SW 1271 (cell line): ENCODE measurements around the gene TSKU.

ENCODE experiments used
- DNase-seq, 2 experiments: peaks; one replicate each; lab custom pipeline; 2025; lab: John Stamatoyannopoulos, UW

Gene TSKU, protein sequence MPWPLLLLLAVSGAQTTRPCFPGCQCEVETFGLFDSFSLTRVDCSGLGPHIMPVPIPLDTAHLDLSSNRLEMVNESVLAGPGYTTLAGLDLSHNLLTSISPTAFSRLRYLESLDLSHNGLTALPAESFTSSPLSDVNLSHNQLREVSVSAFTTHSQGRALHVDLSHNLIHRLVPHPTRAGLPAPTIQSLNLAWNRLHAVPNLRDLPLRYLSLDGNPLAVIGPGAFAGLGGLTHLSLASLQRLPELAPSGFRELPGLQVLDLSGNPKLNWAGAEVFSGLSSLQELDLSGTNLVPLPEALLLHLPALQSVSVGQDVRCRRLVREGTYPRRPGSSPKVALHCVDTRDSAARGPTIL

DNA sequence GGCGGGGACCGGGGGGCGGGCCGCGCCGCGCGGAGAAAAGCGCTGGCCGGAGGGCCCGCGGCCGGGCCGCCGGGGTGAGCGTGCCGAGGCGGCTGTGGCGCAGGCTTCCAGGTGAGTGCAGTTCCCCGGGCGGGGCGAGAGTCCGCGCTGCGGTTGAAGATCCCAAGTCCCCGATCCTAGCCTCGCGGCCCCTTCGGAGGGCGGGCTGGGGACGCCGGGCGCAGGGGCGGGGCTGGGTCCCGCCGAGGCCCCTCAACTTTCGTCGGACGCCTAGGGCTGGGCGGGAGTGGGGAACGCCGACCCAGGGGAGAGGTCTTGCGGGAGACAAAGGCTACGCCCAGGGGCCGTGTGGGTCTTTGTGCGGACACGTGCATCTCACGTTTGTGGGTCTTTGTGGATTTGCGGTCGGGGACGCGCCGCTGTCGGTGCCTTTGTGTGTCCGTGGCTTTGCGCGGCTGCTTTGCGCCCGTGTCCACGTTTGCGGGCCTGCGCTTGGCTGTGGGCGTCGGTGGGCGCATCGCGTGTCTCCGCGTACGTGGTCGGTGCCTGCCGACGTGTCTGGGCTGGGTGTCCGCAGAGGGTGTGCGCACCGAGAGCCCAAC is at the start of gene TSKU:
TSS of gene TSKU (plus strand) at position 63 of the 602 bp plus-strand sequence. CDS start 12,261 bp downstream, outside the sequence.
- DNase-seq, result no peak

DNA sequence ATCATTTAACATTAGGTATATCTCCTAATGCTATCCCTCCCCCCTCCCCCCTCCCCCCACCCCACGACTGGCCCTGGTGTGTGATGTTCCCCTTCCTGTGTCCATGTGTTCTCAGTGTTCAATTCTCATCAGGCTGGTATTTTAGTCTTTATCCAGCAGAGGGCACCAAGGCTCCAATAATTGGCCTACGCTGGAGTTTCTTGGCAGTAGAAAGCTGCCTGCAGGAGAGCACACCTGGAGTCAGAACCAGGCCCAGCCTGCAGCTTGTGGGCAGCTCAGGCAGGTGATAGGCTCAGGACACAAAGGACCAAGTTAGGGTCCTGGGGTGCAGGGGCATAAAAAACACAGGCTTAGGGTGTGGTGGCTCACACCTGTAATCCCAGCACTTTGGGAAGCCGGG is 49.2 kb upstream of the TSKU start:
- peak; percentile 46 to 65 for DNase-seq

DNA sequence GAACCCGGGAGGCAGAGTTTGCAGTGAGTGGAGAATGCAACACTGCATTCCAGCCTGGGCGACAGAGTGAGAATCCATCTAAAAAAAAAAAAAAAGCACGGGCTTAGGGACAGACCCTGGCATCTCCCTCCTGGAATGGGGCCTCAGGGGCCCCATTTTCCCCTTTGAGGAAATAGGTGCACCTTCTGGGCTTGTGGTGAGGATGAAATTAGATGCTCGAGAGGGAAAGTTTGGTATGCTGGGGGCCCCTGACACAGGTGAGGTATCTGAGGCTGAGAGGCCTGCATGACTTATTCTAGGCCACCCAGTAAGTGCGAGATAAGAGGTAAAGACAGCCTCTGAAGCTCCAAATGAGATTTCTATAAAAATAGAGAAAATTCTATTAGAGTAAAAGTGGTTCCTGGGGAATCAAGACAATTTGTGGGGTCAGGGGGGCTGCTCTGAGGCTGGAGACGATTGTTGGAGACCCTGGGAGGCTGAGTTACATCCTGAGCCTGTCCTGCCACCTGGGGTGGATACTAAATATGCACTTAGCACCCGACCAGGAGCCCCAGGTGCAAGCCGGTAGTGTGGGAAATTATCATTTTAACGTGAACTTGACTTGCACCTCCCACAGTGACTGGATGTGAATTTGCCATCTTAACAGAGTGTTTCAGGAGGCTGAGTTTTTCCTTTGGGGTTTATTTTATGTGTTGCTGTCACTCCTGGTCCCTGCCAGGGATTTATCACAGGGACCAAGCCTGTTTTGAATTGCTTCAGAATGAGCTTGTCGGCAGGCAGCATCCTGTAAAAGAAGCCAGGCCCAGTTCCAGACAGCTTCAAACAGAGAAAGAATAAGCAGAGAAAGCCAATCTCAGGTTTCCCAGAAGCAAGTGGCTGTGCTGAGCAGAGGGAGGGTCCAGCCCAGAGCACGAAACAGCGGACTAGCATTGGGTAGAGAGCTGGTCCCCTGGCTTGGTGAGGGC is 48.4 kb upstream of the TSKU start:
- DNase-seq, result no peak

DNA sequence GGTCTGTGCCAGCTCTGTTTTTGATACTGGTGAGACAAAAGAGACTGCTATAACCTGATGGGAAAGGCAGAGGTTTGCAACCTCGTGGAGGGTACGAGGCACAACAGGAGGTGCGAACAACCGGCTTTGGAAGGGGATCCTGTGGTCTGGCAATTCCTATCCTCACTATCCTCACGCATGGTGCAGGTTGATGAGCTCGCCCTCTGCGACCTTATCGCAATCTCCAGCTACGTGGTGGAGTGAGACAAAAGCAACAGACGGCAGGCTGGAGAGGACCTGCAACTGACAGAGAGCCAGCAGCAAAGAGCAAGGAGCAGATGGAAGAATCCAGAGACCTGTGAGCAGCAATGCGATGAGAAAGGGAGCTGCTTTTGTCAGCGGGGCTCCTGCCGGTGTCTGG is 47.3 kb upstream of the TSKU start:
- DNase-seq, result no peak

DNA sequence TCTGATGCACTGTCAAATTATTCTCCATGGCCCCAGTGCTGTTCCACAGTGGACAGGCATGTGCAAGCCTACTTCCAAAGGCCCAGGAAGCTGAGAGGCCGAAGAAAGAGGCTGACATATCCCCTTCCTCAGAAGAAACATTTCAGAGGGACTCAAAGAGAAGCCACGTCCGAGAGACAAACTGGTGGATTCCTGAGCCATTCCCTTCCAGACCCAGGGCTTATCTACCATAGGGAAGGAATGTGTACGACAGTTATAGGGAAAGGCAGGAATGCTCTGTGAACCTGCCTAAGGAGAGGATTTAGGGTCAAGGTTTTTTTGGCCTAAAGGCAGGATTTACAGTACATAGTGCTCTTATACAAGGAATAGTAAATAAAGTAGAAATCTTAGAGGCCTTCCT is 46.9 kb upstream of the TSKU start:
- no peak for DNase-seq

DNA sequence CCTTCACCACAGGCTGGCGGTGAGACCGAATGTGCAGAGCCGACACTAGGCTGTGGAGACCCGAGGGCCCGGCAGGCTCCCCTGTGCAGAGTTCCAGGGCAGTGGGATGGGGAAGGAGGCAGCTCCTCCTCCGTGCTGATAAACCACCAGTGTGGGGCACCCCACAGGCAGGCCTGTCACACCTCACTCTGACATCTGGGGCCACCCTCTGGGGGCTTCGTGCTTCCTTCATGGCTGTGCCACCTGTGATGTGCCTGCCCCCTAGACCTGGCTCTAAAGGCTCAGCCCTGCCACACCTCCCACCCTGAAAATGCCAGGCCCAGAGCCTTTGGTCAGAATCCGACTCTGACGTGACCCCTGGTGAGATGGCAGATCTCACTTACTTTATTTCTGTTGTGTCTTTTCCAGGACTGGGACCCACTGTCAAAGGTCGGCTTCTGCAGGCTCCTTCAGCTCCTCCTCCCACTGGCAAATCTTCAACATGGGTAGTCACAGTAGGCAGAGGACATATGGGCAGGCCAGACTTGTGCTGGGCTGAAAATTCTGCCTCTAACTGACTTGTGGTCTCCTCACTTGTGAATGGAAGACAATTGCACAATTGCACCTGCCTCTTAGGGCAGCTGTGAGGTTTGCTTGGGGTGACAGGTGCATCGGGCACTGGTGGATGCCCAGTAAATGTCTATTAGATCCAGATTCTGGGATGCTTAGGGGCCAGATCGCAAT is 46.2 kb upstream of the TSKU start:
- DNase-seq, result no peak

DNA sequence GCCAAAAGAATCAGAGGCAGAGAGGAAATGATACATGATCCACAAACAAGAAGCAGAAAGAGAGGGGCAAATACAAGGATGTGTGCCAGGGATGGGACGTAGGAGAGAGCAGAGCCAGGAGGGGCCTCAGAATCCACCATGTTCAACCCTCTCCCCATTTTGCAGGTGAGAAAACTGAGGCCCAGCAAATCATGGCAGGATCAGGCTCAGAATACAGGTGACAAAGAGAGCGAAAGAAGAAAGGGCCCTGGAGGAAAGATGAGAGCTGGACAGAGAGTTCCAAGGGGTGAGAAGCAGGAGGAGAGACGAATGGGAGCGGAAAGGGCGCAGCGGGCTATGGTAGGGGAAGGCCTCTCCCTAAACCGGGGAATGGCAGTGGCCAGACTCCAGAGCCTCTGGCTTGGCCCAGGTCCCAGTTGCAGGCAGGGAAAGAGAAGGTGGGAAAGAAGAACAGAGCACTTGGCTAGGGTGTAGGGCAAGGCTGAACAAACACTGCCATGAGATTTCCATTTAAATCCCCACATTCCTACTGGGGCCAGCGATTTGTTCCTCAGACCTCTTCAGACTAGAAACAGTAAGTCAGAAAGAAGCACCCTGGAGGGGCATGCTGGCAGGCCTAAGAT is 44.4 kb upstream of the TSKU start:
- DNase-seq, result no peak

DNA sequence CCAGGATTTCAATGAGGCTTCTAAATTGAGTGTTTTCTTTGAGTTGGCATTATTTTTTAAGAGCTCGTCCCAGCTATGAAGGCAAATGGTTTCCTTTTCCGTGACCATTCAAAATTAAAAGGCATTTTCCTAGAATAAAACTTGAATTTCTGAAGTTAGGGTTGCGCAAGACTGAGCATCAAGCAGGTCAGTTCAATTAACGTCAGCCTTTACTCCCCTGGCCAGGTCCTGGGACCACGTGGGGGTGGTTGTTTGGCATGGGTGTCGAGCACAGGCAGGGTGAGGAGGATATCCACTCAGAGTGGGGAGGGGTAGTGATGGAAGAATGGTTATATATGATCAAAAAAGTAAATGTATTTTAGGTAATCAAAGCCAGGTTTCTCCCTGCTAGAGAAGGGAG is 43.4 kb upstream of the TSKU start:
- DNase-seq, result no peak

DNA sequence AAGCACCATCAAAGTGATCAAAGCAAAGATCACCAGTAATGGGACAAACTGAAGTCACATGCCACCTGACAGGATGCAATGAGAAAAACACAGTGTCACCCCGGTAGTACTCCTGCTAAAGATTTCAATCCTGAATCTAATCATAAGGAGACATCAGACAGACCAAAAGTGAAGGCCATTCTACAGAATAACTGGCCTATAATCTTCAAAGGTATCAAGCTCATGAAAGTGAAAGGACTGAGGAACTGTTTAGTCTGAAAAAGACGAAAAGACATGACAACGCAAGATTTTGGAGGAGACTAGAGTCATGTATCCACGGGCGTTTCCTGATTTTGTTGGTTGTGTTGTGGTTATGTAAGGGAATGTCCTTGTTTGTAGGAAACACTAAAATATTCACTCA is 42.4 kb upstream of the TSKU start:
- no peak for DNase-seq

DNA sequence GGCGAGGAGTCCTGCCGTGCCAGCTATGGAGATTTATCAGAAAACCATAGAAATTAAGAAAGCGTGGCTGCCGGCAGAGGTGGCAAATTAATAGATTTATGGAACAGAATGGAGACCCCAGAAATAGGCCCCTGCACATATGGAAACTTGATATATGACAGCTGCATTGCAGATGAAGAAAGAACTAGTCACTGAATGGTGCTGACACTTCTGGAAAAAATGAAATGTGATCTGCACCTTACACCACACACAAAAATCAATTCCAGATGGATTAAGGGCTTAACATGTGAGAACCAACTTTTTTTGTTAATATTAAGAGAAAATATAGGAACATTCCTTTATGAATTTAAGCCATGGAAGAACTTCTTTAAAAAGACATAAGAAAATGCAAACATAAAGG is 40.3 kb upstream of the TSKU start:
- DNase-seq, result no peak

DNA sequence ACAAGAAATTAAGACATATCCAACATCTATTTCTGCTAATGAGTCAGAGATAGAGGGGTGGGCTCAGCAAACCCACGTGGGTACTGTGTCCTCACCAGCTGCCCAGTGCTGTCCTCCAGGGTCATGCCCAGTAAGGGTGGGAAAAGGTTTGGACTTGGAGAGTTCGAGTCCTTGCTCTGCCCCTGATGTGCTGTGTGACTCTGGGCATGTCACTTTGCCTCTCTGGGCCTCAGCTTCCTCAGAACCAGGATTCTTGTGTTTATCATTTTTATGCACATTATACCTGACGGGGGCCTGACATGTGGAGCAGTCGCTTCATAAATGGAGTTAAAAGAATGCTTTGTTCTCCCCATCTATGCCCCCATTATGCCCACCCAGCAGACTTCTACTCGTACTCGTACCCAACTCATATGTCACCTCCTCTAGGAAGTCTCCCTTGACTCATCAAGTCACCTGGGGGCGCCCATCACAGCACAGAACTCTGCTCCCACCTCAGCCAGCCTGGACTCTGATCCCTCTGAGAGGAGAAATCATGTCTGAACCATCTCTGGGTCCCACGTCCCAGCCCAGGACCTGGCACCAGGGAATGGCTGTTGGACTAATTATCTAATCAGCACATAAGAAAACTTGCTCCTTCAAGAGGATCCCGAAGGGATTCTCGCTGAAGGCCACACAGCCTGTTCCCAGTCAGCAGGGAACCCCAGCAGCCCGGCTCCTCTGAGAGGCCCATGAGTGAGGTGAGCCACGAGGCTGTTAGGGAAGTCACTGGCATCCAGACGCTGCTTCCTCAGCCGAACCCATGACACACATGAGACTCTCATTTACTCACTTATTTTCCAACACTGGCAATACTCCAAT is 38.7 kb upstream of the TSKU start:
- no peak for DNase-seq

DNA sequence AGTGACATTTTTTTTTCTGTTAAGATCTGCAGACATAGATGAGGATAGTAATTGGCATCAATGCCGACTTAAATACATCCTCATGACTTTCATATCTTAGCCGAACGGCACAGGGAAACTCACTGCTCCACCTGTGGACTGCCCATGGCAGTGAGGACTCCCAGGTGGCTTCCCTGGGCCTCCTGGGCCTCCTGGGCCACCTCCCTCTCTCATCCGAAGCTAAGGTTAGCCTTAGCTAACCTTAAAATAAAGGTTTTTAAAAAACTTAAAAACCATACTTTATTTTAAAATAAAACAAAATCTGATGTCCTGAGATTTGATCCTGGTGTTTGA is 38.1 kb upstream of the TSKU start:
- DNase-seq, result no peak

DNA sequence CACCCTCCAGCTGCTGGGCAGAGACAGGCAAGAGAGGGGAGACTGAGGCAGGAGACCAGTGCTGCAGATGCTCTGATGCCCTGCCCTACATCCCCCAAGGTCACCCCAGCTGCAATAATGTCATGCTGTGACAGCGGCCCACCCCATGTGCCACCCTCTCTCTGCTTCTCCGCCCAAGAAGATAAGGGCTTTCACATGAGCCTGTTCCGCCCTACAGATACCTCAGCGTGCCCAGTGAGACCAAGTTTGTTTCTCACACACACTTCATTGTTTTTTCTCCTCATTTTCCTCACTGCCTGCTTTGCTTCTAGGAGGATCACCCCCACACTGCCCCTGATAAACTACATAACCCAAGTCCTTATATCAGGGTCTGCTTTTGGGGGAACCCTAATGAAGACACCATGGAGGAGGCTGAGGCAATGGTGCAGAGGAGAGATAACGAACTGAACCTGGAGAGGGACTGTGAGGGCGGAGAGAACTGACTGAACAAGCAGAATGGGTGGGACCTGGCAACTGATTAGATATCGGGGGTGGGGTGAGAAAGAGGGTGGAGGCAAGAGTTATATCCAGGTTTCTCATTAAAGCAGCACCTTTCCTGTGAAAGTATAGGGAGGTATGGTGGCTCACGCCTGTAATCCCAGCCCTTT is 37.5 kb upstream of the TSKU start:
- no peak for DNase-seq

DNA sequence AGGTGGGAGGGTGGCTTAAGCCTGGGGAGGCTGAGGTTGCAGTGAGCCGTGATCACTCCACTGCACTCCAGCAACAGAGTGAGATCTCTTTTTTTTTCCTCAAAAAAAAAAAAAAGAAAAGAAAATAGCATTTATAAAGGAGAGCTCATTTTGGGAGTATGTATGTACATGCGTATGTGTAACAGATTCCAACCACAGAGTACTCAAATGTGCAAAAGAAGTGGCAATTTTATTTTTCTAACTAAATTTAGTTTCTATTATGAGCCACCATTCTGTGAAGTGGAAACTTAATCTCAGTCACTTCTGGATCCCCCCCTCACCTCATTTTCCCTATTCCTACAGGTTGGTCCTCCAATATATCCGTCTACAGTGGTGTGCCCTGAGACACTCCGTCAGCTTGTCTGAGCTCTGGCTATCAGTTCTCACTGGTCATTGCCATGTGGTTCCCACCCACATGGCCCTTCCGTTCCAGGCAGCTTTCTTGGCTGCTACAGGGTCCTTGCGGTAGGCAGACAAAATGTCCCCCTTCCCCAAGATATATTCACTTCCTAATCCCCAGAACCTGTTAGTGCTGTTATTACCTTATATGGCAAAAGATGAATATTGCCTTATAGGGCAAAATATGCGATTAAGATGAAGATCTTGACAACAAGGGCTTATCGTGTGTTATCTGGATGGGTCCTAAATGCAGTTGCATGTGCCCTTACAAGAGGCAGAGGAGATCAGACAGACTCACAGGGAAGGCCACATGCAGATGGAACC is 35.8 kb upstream of the TSKU start:
- DNase-seq, result no peak

DNA sequence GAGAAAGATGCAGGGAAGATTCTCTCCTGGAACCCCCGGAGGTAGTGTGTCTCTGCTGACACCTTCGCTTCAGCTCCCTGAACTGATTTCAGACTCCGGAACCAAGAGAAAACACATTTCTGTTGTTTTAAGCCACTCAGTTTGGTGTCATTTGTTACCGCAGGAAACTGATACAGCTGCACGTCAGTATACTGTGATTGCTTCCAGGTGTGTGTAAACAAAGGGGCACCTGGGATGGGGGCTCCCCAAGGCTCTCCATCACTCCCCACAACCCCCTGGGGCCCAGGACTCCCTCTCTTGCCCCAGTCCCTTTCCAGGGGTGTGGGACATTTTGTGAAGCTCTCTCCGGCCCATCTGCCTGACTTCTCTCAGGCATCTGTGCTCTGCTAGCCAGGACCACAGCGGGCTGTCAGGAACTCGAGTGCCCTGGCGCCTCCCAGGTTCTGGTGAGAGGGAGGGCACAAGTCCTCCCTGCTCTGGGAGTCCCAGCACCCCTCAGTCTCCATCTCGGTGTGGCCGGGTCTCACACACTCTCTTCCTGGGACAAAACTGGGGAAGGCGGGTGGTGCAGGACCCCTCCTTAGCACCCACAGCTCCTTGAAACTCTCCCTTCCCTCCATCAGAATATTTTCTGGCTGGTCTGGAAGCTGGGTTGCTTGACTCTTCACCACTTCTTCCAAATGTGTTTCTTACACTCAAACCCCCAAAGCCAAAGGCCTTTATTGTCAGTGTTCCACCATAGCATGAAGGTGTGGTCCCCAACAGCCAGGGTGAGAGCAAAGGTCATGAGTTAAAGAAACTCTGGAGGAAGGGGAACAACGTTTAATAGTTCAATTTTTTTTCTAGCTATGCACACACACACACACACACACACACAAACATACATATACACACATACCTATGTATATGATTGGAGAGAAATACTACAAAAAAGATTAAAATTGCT is 35.0 kb upstream of the TSKU start:
- no peak for DNase-seq

DNA sequence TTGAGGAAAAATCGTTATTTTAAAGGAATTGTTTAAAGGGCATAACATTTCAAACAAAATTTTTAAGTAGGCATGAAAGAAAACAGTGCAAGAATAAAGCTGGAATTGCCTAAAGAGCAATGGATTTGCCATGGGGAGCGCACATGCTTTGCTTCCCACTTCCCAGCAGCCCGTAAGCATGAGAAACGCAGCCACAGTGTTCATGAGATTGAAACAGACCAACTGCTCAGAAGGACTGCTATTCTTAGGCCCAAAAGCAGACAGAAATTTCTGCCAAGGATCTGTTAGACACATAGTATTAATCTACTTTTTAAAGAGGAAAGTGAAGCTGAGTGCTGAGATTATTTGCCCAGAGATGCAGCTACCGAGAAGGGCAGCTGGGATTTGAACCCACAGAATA is 34.2 kb upstream of the TSKU start:
- no peak for DNase-seq

DNA sequence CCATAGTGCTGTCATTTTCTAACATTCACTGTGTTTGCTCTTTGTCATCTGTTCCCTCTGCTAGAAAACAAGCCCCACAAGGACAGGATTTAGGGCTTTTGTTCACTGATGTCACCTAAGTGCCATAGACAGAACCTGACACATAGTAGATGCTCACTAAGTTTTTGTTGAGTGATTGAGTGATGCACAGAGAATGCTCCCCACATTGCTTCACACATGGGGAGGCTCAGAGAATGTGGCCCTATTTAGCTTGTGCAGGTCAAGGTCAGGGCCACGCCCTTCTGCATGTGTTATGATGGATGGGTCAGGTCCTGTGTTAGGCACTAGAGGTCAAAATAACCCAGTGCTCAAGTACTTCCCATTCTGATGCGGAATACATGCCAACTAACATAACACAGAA is 33.1 kb upstream of the TSKU start:
- DNase-seq, result no peak

DNA sequence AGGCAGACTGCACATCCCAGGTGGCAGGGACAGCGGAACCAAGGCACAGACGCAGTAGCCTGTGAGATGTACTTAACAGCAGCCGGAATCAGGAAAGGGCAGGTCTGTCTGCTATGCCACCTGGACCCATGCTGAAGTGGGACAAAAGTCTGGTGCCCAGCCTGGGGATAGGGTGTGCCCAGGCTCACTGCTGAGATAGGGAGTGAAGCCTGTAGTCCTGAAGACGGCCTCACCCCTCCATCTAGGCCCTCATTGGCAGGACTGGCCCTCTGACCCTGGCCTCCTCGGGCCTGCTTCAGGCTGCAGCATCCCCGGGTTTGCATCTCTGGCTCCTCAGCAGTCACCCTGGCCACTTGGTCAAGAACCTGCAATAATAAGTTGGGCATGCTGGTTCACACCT is 32.4 kb upstream of the TSKU start:
- DNase-seq, result no peak
